ENCODE data around the gene PRKCZ.

GRCh38 chr1:2136386-2137235 is 86.4 kb downstream of the PRKCZ start:
- TF ChIP-seq FOXA1 (IDR thresholded peaks at IDR 0.05; ENCODE audit: borderline replicate concordance) = no peak
- no peak for TF ChIP-seq EZH2 (IDR thresholded peaks at IDR 0.05; ENCODE audit: borderline replicate concordance, low read depth, low read length)
- TF ChIP-seq, protein P1, sequence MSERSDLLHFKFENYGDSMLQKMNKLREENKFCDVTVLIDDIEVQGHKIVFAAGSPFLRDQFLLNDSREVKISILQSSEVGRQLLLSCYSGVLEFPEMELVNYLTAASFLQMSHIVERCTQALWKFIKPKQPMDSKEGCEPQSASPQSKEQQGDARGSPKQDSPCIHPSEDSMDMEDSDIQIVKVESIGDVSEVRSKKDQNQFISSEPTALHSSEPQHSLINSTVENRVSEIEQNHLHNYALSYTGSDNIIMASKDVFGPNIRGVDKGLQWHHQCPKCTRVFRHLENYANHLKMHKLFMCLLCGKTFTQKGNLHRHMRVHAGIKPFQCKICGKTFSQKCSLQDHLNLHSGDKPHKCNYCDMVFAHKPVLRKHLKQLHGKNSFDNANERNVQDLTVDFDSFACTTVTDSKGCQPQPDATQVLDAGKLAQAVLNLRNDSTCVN (CRISPR knock-in tag; IDR thresholded peaks at IDR 0.05) = no peak
- TF ChIP-seq ZNF224 (CRISPR knock-in tag; IDR thresholded peaks at IDR 0.05) = no peak
- TF ChIP-seq POLR2AphosphoS5 (IDR thresholded peaks at IDR 0.05; ENCODE audit: control insufficient read depth, insufficient read depth, low read depth, low read length) = no peak
- no peak for TF ChIP-seq ZNF282 (CRISPR knock-in tag; IDR thresholded peaks at IDR 0.05)
- no peak for TF ChIP-seq ZBTB43 (CRISPR knock-in tag; IDR thresholded peaks at IDR 0.05)
- TF ChIP-seq, protein P2, sequence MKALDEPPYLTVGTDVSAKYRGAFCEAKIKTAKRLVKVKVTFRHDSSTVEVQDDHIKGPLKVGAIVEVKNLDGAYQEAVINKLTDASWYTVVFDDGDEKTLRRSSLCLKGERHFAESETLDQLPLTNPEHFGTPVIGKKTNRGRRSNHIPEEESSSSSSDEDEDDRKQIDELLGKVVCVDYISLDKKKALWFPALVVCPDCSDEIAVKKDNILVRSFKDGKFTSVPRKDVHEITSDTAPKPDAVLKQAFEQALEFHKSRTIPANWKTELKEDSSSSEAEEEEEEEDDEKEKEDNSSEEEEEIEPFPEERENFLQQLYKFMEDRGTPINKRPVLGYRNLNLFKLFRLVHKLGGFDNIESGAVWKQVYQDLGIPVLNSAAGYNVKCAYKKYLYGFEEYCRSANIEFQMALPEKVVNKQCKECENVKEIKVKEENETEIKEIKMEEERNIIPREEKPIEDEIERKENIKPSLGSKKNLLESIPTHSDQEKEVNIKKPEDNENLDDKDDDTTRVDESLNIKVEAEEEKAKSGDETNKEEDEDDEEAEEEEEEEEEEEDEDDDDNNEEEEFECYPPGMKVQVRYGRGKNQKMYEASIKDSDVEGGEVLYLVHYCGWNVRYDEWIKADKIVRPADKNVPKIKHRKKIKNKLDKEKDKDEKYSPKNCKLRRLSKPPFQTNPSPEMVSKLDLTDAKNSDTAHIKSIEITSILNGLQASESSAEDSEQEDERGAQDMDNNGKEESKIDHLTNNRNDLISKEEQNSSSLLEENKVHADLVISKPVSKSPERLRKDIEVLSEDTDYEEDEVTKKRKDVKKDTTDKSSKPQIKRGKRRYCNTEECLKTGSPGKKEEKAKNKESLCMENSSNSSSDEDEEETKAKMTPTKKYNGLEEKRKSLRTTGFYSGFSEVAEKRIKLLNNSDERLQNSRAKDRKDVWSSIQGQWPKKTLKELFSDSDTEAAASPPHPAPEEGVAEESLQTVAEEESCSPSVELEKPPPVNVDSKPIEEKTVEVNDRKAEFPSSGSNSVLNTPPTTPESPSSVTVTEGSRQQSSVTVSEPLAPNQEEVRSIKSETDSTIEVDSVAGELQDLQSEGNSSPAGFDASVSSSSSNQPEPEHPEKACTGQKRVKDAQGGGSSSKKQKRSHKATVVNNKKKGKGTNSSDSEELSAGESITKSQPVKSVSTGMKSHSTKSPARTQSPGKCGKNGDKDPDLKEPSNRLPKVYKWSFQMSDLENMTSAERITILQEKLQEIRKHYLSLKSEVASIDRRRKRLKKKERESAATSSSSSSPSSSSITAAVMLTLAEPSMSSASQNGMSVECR (CRISPR knock-in tag; IDR thresholded peaks at IDR 0.05) = no peak
- no peak for TF ChIP-seq RCOR1 (IDR thresholded peaks at IDR 0.05; ENCODE audit: borderline replicate concordance in 1 of 2, low read depth in 2 of 2, low read length in 2 of 2)
